ENCODE data around the gene ZNF483.

The ZNF483 gene

GRCh38 chr9:111603041-111603440, 78.1 kb downstream of the ZNF483 start:
- no peak overlapping the region for H2AFZ ChIP-seq (ENCODE audit: low read length)
- no peaks in the 10 kb centered on the region for H3K79me2 ChIP-seq (ENCODE audit: insufficient read depth, low read length)
- no peaks in the 10 kb centered on the region for H3K27me3 ChIP-seq (ENCODE audit: insufficient read depth, low read length, poor library complexity, severe bottlenecking)
- H3K9me3 ChIP-seq (ENCODE audit: insufficient read depth, low read depth, low read length): no peaks in the 10 kb centered on the region
- H3K36me3 ChIP-seq (ENCODE audit: insufficient read depth, low read length): no peaks in the 10 kb centered on the region
- no peaks in the 10 kb centered on the region for H4K20me1 ChIP-seq (ENCODE audit: insufficient read depth, low read length, poor library complexity, severe bottlenecking)
- no peak overlapping the region for H3K9ac ChIP-seq (ENCODE audit: low read depth, low read length, poor library complexity, severe bottlenecking)
- H3F3A ChIP-seq (ENCODE audit: low read depth): no peaks in the 10 kb centered on the region
- H3K9me2 ChIP-seq (replicated peaks; ENCODE audit: low read depth, low read length): no peaks in the 10 kb centered on the region
- no peak overlapping the region for H3K4me3 ChIP-seq (ENCODE audit: low read length, poor library complexity, severe bottlenecking)
- H3K4me2 ChIP-seq (ENCODE audit: low read depth, low read length, poor library complexity, severe bottlenecking): no peak overlapping the region
- no peak for TF ChIP-seq CTCF (conservative IDR thresholded peaks at IDR 0.05; ENCODE audit: low read length)
- TF ChIP-seq EZH2phosphoT487 (IDR thresholded peaks at IDR 0.05; ENCODE audit: borderline replicate concordance): no peak
- no peaks in the 10 kb centered on the region for H3K4me1 ChIP-seq (ENCODE audit: insufficient read depth, low read length, poor library complexity, severe bottlenecking)

- Histone ChIP-seq H2AFZ (ENCODE audit: low read length) (no peak overlapping the region), H3F3A (ENCODE audit: low read depth) (no peaks in the 10 kb centered on the region), H4K20me1 (ENCODE audit: insufficient read depth, low read length, poor library complexity, severe bottlenecking) (no peaks in the 10 kb centered on the region), H3K4me1 (ENCODE audit: insufficient read depth, low read length, poor library complexity, severe bottlenecking) (no peaks in the 10 kb centered on the region), H3K36me3 (ENCODE audit: insufficient read depth, low read length) (no peaks in the 10 kb centered on the region), H3K4me3 (ENCODE audit: low read length, poor library complexity, severe bottlenecking) (no peak overlapping the region), H3K9me3 (ENCODE audit: insufficient read depth, low read depth, low read length) (no peaks in the 10 kb centered on the region), H3K9ac (ENCODE audit: low read depth, low read length, poor library complexity, severe bottlenecking) (no peak overlapping the region), H3K9me2 (replicated peaks; ENCODE audit: low read depth, low read length) (no peaks in the 10 kb centered on the region), H3K79me2 (ENCODE audit: insufficient read depth, low read length) (no peaks in the 10 kb centered on the region), H3K27me3 (ENCODE audit: insufficient read depth, low read length, poor library complexity, severe bottlenecking) (no peaks in the 10 kb centered on the region), H3K4me2 (ENCODE audit: low read depth, low read length, poor library complexity, severe bottlenecking) (no peak overlapping the region)
- TF ChIP-seq EZH2phosphoT487 (IDR thresholded peaks at IDR 0.05; ENCODE audit: borderline replicate concordance) (no peak), CTCF (conservative IDR thresholded peaks at IDR 0.05; ENCODE audit: low read length) (no peak)
Measured at GRCh38 chr9:111604054-111604615, 79.2 kb downstream of the ZNF483 start.

- no peak overlapping the region for H3K4me3 ChIP-seq (ENCODE audit: low read length, poor library complexity, severe bottlenecking)
- no peaks in the 10 kb centered on the region for H3K36me3 ChIP-seq (ENCODE audit: insufficient read depth, low read length)
- no peak overlapping the region for H2AFZ ChIP-seq (ENCODE audit: low read length)
- no peaks in the 10 kb centered on the region for H3K9me2 ChIP-seq (replicated peaks; ENCODE audit: low read depth, low read length)
- no peaks in the 10 kb centered on the region for H3K79me2 ChIP-seq (ENCODE audit: insufficient read depth, low read length)
- TF ChIP-seq EZH2phosphoT487 (IDR thresholded peaks at IDR 0.05; ENCODE audit: borderline replicate concordance) (no peak), CTCF (conservative IDR thresholded peaks at IDR 0.05; ENCODE audit: low read length) (no peak)
- H3F3A ChIP-seq (ENCODE audit: low read depth): no peaks in the 10 kb centered on the region
- H4K20me1 ChIP-seq (ENCODE audit: insufficient read depth, low read length, poor library complexity, severe bottlenecking): no peaks in the 10 kb centered on the region
- no peaks in the 10 kb centered on the region for H3K27me3 ChIP-seq (ENCODE audit: insufficient read depth, low read length, poor library complexity, severe bottlenecking)
- no peak overlapping the region for H3K9ac ChIP-seq (ENCODE audit: low read depth, low read length, poor library complexity, severe bottlenecking)
- no peaks in the 10 kb centered on the region for H3K4me1 ChIP-seq (ENCODE audit: insufficient read depth, low read length, poor library complexity, severe bottlenecking)
- no peak overlapping the region for H3K4me2 ChIP-seq (ENCODE audit: low read depth, low read length, poor library complexity, severe bottlenecking)
- no peaks in the 10 kb centered on the region for H3K9me3 ChIP-seq (ENCODE audit: insufficient read depth, low read depth, low read length)
Measured at GRCh38 chr9:111605041-111605559, 80.1 kb downstream of the ZNF483 start.
